NB4 (cell line): ENCODE results near the gene PHYHIPL.
"Not testable (repeated sequence)": the region's sequence is repeated elsewhere in the genome, so short reads cannot be mapped to it uniquely, and the experiment has no call there.

Source experiments
- DNase-seq: peaks from one replicate; pipeline ENCODE4 v3.0.0; 2010; ENCODE audit warnings: low read depth
- H3K4me3 ChIP-seq: one replicate; pipeline ENCODE4 v1.5.1; 2011; ENCODE audit warnings: mild to moderate bottlenecking, low read depth, low read length, moderate library complexity
- MYC ChIP-seq: IDR thresholded peaks from 2 replicates; pipeline ENCODE4 v1.6.1; 2011; ENCODE audit warnings: low read depth, low read length
- POLR2A ChIP-seq: IDR thresholded peaks from 2 replicates; pipeline ENCODE4 v1.6.1; 2011; ENCODE audit warnings: mild to moderate bottlenecking; ENCODE audit not compliant: insufficient read length; ENCODE audit errors: extremely low read depth
- TF ChIP-seq, protein P1 (sequence below): IDR thresholded peaks from 2 replicates; pipeline ENCODE4 v1.6.1; 2011; ENCODE audit warnings: low read depth, low read length
- TF ChIP-seq, protein P2 (sequence below): IDR thresholded peaks from one replicate; pipeline ENCODE4 v1.5.1; 2012; ENCODE audit warnings: low read depth, low read length

Gene PHYHIPL

DNA sequence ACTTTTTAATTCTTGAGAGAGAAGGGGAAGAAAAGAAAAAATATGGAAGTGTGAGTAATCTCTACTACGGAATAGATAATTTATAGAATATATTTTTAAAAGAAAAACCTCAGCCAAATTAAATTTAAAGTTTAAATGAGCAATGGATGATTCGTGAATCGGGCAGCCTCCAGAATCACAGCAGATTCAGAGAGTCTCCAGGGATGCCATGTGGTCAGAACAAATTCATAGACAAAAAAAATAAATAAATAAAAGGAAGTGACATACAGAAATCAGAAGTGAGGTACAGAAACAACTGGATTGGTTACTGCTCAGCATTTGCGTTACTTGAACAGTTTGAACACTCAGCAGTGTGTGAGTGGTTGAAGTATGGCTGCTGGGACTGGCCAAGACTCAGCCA is 53.0 kb downstream of the PHYHIPL start:
- TF ChIP-seq POLR2A (no peak), MYC (no peak)
- TF ChIP-seq, protein P1, sequence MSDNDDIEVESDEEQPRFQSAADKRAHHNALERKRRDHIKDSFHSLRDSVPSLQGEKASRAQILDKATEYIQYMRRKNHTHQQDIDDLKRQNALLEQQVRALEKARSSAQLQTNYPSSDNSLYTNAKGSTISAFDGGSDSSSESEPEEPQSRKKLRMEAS, result no peak
- TF ChIP-seq, protein P2, sequence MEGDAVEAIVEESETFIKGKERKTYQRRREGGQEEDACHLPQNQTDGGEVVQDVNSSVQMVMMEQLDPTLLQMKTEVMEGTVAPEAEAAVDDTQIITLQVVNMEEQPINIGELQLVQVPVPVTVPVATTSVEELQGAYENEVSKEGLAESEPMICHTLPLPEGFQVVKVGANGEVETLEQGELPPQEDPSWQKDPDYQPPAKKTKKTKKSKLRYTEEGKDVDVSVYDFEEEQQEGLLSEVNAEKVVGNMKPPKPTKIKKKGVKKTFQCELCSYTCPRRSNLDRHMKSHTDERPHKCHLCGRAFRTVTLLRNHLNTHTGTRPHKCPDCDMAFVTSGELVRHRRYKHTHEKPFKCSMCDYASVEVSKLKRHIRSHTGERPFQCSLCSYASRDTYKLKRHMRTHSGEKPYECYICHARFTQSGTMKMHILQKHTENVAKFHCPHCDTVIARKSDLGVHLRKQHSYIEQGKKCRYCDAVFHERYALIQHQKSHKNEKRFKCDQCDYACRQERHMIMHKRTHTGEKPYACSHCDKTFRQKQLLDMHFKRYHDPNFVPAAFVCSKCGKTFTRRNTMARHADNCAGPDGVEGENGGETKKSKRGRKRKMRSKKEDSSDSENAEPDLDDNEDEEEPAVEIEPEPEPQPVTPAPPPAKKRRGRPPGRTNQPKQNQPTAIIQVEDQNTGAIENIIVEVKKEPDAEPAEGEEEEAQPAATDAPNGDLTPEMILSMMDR, result no peak
- no peak overlapping the region for H3K4me3 ChIP-seq
- DNase-seq, result no peak

DNA sequence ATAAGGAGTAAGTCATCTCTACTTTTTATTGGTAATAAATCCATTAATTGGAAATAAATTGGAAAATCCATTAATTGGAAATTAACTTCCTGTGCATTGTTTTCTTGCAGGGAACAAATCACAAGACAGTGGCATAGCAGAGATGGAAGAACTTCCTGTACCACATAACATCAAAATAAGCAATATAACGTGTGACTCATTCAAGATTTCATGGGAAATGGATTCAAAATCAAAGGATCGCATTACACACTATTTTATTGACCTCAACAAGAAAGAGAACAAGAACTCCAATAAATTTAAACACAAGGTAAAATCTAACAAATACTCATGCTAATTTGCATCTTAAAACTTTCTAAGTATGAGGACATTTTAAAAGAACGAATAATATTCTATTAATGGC is 57.8 kb downstream of the PHYHIPL start:
- DNase-seq, result no peak
- TF ChIP-seq POLR2A (no peak), MYC (no peak)
- TF ChIP-seq, protein P2, result no peak
- TF ChIP-seq, protein P1, result no peak
- H3K4me3 ChIP-seq, result no peak overlapping the region

DNA sequence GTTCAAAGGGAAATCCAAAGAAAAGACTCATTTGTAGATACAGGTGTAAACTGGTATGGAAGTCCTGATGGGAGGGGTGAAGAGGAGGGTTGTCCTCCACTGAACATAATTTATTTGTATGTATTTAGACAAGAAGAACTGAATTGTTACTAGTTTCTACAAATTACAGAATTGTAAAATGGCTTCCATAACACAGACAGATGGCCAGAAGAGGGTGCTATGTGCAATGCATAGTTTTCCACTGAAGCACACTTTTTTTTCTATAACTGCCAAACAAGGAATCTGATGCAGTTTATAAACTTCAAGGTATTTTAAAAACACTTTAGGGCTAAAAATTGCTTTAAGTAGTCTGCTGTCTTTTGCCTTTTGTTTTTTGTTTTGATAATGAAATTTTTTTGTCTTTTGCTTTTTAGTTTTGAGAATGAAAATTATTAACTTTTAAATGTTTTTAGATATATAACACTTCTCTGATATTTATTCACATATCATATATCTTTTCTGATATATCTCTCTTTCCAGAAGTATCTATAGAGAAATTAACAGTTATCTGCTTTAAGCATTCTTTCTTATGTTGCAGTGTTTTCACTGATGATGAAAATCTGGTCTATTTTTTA is 58.5 kb downstream of the PHYHIPL start:
- no peak overlapping the region for H3K4me3 ChIP-seq
- DNase-seq, result peak; percentile 33
- TF ChIP-seq, protein P2, result peak; percentile 67
- no peak for TF ChIP-seq POLR2A

DNA sequence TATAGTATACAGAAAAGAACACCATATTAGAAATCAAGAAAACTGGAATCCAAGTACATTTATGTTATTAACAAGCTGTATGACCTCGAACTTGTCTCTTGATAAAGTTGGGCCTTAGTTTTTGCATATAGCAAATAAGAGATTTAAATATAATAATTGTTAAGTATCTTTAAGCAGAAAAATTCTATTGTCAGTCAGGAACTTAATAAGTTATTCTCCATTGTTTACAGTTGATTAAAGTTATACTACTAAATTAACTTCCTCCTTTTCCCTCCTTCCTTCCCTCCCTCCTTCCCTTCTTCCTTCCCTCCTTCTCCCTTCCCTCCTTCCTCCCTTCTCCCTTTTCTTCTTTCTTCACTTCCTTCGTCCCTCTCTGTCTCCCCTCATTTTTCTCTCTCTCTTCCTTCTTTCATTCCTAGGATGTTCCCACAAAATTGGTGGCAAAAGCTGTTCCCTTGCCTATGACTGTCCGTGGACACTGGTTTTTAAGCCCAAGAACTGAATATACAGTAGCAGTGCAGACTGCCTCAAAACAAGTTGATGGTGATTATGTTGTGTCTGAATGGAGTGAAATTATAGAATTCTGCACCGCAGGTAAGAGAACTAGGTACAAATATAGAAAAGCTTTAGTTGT is 59.7 kb downstream of the PHYHIPL start:
- TF ChIP-seq, protein P1, result no peak
- TF ChIP-seq POLR2A (no peak), MYC (no peak)
- TF ChIP-seq, protein P2, result no peak
- DNase-seq, result no peak
- H3K4me3 ChIP-seq, result no peak overlapping the region

DNA sequence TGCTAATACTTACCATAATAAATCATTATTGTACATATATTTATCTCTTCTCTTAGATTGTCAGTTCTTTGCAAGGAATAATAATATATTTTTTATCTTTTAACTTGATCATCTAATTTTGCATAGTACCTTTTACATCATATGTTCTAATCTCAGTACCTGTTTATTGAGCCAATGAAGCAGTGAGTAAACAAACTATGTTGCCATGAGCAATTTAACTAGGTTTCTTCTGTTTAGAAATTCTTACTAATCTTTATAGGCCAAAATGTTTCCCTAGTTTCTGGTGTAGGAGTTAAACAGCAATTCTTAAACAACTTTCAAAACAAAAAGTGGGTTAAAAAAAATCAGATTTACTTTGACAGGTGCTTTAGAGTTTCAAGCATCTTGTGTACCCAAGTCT is 61.3 kb downstream of the PHYHIPL start:
- no peak overlapping the region for H3K4me3 ChIP-seq
- DNase-seq, result no peak
- no peak for TF ChIP-seq POLR2A
- TF ChIP-seq, protein P1, result no peak
- TF ChIP-seq, protein P2, result no peak
- TF ChIP-seq MYC, result no peak

DNA sequence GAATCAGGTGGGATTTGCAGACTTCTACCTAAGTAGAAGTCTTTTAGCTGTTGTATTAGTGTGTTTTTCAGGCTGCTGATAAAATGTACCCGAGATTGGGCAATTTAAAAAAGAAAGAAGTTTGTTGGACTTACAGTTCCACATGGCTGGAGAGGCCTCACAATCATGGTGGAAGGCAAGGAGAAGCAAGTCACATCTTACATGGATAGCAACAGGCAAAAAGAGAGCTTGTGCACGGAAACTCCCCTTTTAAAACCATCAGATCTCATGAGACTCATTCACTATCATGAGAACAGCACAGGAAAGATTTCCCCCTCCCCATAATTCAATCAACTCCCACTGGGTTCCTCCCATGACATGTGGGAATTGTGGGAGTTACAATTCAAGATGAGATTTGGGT is 62.7 kb downstream of the PHYHIPL start:
- not testable (repeated sequence) for DNase-seq

More for the DNA sequence above, 62.7 kb downstream of the PHYHIPL start:
- not testable (repeated sequence) for H3K4me3 ChIP-seq
